Sigmoid colon (tissue), 4 donors: ENCODE results near the gene FEN1.

Experiments used
- POLR2A ChIP-seq, 2 donors: fragments of 450-650 bp; IDR thresholded peaks; one replicate each; pipeline ENCODE4 v1.6.1; 2016; ENCODE audit warnings: antibody characterized with exemption in 2 of 2, mild to moderate bottlenecking in 2 of 2, moderate library complexity in 2 of 2
- POLR2AphosphoS5 ChIP-seq, 4 donors: sonication (generic); formaldehyde crosslinking; IDR thresholded peaks; one replicate each; pipeline ENCODE4 v1.6.1; 2017; ENCODE audit warnings: antibody characterized with exemption in 4 of 4
- TF ChIP-seq, protein P1 (sequence below), 4 experiments: fragments of 450-650 bp in 3 of 4; fragments of 200-600 bp in 1 of 4; IDR thresholded peaks; one replicate each; pipeline ENCODE4 v1.5.1; 2016 to 2019; ENCODE audit warnings: antibody characterized with exemption in 4 of 4, mild to moderate bottlenecking in 3 of 4, moderate library complexity in 2 of 4

DNA sequence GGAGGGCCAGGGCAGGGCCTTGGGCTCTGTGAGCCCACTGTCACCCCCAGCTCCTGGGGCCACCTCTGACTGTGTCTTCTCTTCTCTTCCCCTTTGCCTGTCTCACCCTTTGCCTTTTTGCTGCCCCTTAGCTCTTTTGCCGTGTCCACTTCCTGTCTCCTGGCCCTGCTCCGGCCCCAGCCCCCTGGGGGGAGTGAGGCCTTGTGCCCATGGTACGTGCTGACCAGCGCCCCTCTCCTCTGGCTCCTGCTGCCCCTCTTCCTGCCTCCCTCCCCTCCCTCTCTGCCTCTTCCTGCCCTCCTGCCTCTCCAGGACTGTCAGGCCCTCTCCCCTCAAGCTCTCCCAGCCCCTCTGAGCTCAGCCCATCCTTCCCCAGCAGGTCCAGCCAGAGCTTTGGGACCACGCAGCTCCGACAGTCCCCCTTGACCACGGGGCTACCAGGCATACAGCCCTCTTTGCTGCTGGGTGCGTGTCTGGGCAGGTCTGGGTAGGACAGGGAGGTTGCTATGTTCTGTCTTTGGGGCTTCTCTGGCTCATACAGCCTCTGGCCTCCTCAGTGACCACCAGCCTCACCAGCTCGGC is 12.0 kb upstream of the FEN1 start:
- TF ChIP-seq, protein P1, sequence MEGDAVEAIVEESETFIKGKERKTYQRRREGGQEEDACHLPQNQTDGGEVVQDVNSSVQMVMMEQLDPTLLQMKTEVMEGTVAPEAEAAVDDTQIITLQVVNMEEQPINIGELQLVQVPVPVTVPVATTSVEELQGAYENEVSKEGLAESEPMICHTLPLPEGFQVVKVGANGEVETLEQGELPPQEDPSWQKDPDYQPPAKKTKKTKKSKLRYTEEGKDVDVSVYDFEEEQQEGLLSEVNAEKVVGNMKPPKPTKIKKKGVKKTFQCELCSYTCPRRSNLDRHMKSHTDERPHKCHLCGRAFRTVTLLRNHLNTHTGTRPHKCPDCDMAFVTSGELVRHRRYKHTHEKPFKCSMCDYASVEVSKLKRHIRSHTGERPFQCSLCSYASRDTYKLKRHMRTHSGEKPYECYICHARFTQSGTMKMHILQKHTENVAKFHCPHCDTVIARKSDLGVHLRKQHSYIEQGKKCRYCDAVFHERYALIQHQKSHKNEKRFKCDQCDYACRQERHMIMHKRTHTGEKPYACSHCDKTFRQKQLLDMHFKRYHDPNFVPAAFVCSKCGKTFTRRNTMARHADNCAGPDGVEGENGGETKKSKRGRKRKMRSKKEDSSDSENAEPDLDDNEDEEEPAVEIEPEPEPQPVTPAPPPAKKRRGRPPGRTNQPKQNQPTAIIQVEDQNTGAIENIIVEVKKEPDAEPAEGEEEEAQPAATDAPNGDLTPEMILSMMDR (IDR thresholded peaks at IDR 0.05), result no peak
- TF ChIP-seq POLR2AphosphoS5 (IDR thresholded peaks at IDR 0.05) (no peak), POLR2A (IDR thresholded peaks at IDR 0.05) (no peak)
